DMS153 treated with DMSO at 0.1 percent for 48 hours (cell line): Measurements from ENCODE around the gene HNRNPC.
"Not testable (repeated sequence)": the region's sequence is repeated elsewhere in the genome, so short reads cannot be mapped to it uniquely, and the experiment has no call there.

ENCODE experiments used
- DNase-seq: peaks from one replicate; lab custom pipeline; 2025; ENCODE audit not compliant: unreplicated experiment; lab: John Stamatoyannopoulos, UW

The HNRNPC gene

DNA sequence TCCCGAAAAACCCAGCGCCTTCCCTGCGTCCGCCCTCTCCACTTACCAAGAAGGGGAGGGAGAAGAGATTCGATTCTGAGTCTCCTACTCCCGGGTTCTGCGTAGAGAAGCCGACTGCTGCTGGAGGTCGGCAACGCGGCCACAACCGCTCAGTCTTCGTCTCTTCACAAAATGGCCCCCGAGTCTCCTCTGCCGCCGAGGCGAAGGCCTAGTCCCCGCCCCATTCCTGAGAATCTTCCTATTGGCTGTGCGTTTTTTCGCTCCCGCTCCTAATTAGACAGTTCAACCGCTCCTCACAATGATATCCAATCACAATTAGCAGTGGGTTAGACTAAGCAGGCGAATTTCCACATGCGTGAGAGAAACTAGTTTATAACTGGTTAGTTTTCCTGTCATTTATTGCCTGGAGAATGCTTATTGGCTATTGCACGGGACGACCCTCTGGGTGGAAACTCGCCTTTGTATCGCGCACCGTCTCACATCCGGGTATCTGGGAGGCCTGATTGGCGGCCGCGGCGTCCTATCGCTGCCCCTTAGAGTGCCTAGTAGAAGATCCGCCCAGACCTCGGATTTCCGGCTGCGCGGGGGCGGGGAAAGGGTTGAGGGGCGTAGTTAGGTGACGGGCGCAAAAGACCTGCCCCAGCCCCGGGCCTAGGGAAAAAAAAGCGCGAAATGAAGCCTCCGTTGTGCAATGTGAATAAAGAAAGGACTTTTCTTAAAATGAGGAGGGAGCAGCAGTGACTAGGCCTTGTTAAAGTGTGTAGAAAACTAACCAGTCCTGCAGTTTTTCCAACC is at the start of gene HNRNPC:
TSS of gene HNRNPC (minus strand) at position 191 of the 795 bp plus-strand sequence. CDS start 35,249 bp downstream, outside the sequence.
- peak; percentile 99 for DNase-seq

GRCh38 chr14:21317398-21317797 is 48.2 kb upstream of the HNRNPC start:
- DNase-seq, result no peak

- no peak for DNase-seq
Observed at GRCh38 chr14:21313512-21313911, 44.3 kb upstream of the HNRNPC start.

- no peak for DNase-seq
Observed at GRCh38 chr14:21311614-21312013, 42.4 kb upstream of the HNRNPC start.

DNA sequence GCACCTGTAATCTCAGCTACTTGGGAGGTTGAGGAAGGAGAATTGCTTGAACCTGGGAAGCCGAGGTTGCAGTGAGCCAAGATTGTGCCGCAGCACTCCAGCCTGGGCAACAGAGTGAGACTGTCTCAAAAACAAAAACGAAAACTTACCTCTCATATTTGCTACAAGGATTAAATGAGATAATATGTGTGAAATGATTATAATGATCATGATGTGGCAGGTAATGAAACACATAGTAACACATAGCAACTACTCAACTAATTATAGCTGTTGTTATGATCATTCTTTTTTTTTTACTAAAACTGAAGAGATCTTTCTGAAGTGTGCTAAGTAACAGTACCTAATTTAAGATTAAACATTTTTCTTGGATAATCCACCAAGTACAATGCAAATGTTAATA is 40.7 kb upstream of the HNRNPC start:
- no peak for DNase-seq

DNA sequence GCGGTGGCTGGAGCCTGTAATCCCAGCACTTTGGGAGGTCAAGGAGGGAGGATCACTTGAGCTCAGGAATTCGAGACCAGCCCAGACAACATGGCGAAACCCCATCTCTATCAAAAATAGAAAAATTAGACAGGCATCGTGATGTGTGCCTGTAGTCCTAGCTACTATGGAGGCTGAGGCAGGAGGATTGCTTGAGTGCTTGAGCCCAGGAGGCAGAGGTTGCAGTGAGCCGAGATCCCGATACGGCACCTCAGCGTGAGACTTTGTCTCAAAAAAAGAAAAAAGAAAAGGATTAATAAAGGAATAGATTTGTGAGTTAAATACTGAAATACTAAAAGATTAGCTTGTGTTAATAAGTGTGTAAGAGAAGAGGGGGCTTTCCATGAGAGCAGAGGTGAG is 40.0 kb upstream of the HNRNPC start:
- no peak for DNase-seq

DNA sequence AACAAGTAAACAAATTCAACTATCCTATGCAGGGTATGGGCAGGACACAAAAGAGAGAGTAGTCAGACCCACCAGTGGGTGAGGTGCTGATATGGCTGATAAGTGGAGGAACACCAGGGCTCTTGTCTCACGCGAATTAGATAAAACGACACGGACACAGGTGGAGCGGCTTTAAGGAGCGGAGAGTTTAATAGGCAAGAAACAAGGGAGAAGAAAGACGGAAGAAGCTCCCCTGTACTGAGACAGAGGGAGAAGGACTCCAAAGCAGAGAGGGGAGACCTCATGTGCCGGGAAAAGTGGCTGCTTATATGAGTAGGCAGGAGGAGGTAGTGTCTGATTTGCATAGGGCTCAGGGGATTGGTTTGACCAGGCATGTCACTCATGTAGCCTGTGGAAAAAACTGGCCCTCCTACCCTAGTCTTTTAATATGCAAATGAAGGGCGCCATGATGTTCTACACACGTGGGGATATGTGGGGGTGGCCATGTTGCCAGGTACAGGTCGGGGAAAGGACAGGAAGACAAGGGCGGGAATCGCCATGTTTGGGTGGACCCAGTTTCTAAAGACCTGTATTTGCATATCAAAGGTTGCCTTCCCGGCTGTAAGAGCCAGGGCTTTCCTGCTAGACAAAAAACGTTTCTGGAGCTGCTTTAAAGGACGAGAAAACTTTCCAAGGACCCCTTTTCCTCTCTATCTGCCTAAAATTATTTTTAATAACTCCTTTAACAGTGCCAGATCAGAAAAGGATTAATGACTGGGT is 39.4 kb upstream of the HNRNPC start:
- DNase-seq, result peak; percentile 93

GRCh38 chr14:21308132-21308478 is 38.9 kb upstream of the HNRNPC start:
- DNase-seq, result no peak

DNA sequence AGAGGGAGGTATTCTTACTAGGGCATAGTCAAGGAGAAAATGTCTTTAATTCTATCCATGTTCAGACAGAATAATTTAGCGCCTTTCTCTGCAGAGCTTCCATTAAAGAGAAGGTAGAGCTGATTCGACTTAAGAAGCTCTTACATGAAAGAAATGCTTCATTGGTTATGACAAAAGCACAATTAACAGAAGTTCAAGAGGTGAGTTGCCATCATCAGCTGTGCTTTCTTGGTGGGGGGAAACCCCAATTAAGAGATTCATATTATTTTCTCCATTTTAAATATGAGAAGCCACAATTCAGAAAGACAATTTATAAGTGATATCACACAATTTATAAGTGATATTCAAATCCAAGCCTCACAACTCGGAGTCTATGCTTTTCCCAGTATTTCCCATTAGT is 38.4 kb upstream of the HNRNPC start:
- no peak for DNase-seq

GRCh38 chr14:21302836-21303140 is 33.5 kb upstream of the HNRNPC start:
- DNase-seq, result not testable (repeated sequence)

GRCh38 chr14:21302013-21302835 is 33.0 kb upstream of the HNRNPC start:
- DNase-seq, result no peak

DNA sequence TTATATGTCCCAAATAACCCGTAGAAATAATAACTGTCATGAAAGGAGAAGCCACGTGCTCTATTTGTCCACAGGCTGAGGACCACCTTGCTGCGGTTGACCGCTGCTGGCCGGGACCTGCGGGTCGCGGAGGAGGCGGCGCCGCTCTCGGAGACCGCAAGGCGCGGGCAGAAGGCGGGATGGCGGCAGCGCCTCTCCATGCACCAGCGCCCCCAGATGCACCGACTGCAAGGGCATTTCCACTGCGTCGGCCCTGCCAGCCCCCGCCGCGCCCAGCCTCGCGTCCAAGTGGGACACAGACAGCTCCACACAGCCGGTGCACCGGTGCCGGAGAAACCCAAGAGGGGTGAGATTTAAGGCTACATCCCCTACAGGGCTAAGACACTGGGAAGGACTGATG is 31.6 kb upstream of the HNRNPC start:
- no peak for DNase-seq

GRCh38 chr14:21299562-21300130 is 30.4 kb upstream of the HNRNPC start:
- no peak for DNase-seq

- DNase-seq, result no peak
Observed at GRCh38 chr14:21298358-21298757, 29.1 kb upstream of the HNRNPC start.

- not testable (repeated sequence) for DNase-seq
Observed at GRCh38 chr14:21294026-21294425, 24.8 kb upstream of the HNRNPC start.

DNA sequence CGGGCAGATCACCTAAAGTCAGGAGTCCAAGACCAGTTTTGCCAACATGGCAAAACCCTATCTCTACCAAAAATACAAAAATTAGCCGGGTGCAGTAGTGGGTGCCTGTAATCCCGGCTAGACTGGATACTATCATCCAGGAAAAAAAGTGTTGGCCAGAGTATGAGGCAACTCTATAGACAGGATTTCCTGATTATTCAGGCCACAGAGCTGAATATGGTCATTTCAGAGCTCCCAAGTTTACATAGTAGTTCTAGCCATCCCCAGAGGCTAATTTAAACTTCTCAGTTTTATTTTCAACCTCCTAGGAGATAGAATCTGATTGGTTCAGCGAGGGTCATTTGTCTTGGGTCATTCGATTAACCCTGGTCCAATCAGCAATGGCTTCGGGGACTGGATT is 17.9 kb upstream of the HNRNPC start:
- no peak for DNase-seq

DNA sequence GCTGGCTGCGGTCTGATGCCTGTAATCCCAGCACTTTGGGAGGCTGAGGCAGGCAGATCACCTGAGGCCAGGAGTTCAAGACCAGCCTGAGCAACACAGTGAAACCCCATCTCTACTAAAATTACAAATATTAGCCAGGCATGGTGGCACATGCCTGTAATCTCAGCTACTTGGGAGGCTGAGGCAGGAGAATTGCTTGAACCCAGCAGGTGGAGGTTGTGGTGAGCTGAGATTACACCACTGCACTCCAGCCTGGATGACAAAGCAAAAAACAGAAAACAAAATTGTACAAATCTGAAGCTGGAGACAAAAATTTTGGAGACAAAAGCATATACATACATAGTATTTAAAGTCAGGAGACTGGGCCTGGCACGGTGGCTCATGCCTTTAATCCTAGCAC is 17.3 kb upstream of the HNRNPC start:
- DNase-seq, result not testable (repeated sequence)

DNA sequence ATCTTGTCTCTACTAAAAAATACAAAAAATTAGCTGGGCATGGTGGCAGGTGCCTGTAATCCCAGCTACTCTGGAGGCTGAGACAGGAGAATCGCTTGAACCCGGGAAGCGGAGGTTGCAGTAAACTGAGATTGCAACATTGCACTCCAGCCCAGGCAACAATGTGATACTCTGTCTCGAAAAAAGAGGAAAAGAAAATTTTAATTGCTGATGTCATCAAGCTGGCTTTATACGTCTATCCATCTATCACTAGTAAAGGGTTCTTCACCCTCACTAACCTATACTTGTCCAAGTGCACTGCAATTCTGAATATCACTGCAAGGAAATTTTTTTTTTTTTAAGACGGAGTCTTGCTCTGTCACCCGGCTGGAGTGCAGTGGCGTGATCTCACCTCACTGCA is 12.7 kb upstream of the HNRNPC start:
- DNase-seq, result not testable (repeated sequence)

- no peak for DNase-seq
Observed at GRCh38 chr14:21279783-21280182, 10.5 kb upstream of the HNRNPC start, which contains the start of gene RPGRIP1. RPGRIP1 (plus strand) TSS chr14:21280083; CDS start chr14:21287977, 7,894 bp downstream.

DNA sequence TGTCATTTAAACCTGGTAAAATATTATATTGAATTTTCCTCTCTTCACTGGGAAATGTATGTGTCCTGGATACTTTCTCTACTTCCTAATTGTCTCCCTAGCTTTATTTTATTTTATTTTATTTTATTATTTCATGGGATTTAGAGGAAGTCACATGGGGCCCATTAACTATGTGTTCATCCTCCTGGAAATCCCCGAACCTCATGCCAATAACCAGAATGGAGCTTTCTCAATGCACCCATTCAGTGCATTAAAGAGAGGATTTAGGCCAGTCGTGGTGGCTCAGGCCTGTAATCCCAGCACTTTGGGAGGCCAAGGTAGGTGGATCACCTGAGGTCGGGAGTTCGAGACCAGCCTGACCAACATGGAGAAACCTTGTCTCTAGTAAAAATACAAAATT is 9.4 kb upstream of the HNRNPC start:
- DNase-seq, result no peak

GRCh38 chr14:21275261-21275858 is 6.1 kb upstream of the HNRNPC start:
- no peak for DNase-seq
